HG03108 (cell line): ENCODE measurements around the gene EFR3B.

Experiments
- ATAC-seq: cut with Tn5 transposase; IDR thresholded peaks from one replicate; pipeline ENCODE4 v1.9.1; 2021; ENCODE audit warnings: moderate library complexity; ENCODE audit not compliant: unreplicated experiment

The EFR3B gene

DNA sequence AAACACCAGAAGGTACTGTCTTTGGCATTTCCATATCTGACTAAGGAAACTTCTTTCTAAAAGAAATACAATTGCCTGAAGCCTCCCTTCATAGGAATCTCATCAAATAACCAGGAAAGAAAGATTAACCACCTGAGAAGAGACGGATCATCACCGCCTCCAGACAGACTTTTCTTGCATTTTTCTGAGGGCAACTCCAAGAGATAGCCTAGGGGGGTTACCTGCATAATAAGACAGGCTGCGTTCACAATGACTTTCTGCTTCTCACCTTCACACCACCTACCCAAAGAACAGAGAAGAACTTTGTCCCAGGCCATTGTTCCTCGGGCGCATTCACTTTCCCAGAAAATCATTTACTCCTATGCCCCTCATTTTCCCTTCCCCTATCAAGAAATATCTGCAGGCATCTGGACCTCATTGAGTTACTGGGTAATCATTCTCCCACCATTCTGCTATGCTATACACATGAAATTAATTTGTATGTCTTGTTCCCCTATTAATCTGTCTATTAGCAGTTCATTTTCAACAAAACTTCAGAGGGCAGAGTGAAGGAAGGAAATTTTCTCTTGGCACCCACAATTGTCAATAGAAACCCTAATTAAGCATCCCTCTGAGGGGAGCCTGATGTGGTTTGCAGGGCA, 134.8 kb downstream of the EFR3B start:
- no peak for ATAC-seq

DNA sequence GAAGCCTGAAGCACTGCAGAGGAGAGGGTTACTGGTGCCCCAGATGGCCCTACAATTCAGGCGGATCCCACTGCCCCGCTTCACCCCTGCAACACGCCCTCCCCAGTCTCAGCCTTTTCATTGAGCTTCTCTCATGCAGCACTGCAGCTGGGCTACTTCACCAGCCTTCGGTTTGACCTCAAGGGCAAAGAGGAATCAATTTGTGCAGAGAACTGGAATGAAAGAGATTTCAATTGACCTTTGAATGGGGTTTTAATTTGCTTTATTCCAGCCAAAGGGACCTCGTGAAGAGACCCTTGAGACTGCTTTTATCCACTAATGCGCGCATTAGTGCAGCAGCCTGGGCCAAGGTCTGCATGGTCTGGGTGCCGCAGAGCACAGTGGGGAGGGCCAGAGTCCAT, 135.3 kb downstream of the EFR3B start:
- no peak for ATAC-seq

DNA sequence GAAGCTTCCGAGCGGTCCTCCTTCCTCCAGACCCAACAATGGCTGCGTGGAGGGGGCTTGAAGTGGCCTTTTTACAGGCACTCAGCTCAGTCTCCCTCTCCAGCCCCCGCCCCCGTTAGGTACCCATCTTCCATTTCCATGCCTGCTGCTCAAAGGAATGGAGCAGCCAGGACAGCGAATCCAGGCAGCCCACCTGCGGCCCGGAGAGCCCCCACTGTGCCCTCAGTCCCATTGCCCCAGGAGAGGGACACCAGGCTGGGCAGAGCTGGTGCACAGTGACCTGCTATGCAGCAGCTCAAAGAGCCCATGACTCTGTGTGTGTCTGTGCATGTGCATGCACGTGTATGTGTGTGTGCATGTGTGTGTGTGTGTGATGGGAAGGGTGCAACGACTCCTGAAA, 137.1 kb downstream of the EFR3B start:
- no peak for ATAC-seq

DNA sequence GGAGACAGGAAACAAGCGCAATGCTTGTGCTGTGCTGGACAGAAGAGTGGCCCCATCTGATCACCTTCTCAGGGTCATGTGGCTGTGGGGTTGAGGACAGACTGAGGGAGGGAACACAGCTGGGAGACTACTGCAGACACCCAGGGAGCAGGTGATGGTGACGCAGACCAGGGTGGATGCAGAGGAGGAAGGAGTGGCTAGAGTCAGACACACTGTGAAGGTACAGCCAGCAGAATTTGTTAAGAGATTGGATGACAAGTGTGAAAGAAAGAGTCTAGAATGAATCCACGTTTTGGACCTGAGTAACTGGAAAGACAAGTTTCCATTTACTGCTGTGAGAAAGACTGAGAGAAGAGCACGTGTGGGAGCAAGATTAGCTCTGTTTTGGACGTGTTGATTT, 142.4 kb downstream of the EFR3B start:
- ATAC-seq = no peak

DNA sequence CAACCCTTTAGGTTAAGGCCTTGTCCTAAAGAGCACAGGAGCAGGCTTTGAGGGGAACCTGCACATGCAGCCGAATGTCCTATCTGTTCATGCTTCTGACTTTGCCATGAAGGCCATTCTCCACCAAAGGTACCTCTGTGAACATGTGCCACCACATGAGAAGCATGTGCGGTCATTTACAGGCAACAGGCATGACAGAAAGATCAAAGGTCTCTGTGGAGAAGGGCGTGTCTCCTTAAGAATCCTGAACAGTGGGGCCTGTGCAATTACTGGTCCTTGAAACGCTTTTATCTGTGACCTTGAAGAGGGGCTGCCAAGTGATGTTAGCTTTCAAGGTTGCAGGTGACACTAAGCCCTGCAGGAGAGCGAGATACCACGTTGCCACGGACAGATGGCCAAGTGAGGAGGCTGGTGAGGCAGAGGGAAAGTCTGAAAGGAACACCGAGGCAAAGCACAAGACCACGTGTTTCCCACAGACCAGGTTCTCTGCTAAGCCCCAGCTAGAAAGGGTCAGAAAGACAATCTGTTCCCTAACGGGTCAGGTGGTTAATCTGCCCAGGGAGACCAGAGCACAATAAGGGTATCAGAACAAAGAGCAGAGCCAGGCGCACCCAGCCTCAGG, 146.0 kb downstream of the EFR3B start:
- no peak for ATAC-seq

DNA sequence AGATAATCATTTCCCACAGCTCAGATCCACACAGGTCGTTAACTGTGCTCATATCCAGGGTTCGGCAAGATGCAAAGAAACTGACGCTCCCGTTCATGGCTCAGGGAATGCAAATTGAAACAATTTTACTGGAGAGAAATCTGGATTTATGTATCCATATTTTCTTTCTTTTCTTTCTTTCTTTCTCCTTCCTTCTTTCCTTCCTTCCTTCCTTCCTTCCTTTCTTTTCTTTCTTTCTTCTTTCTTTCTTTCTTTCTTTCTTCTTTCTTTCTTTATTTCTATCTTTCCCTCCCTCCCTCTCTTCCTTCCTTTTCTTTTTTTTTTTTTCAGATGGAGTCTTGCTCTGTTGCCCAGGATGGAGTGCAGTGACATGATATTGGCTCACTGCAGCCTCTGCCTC, 146.5 kb downstream of the EFR3B start:
- ATAC-seq = no peak

DNA sequence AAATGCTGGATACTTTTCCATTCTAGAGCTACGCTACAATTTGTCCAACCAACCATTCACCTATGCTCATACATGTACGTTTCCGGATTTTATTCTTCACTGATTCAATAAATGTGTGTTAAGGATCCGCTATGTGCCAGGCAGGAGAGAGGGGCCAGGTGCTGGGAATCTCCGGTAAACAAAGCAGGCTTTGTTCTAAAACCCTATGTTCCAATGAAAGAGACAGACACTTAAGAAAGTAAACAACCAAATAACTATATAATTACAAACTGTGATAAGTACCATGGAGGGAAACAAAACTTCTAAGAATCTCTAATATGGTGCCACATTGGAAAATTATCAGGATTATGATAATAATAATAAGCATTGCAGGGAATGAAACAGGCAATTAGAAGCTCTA, 148.7 kb downstream of the EFR3B start:
- ATAC-seq = no peak

DNA sequence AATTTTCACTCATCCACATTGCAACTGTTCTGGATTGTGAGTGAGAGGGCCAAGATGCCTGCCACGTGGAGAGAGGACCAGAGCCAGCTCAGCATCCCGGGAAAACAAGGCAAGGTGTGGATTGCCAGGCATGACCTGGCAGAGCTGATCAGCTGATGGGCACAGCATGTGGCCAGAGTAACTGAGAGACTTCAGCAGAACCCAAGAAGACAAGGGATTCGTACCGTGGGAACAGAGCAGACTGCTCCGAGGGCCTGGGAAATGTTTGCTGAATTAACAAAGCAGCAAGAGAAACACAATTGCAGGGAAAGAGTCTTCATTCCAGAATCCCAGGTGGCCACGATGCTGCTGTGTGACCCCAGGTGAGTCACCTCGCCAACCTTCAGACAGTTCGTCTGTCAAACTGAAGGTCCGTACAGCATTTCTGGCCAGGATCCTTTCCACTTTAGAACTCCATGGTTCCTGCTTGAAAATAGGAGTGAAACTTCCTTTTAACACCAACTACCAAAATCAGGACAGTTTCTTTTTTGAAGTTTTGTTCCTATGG, 152.8 kb downstream of the EFR3B start:
- ATAC-seq = no peak

DNA sequence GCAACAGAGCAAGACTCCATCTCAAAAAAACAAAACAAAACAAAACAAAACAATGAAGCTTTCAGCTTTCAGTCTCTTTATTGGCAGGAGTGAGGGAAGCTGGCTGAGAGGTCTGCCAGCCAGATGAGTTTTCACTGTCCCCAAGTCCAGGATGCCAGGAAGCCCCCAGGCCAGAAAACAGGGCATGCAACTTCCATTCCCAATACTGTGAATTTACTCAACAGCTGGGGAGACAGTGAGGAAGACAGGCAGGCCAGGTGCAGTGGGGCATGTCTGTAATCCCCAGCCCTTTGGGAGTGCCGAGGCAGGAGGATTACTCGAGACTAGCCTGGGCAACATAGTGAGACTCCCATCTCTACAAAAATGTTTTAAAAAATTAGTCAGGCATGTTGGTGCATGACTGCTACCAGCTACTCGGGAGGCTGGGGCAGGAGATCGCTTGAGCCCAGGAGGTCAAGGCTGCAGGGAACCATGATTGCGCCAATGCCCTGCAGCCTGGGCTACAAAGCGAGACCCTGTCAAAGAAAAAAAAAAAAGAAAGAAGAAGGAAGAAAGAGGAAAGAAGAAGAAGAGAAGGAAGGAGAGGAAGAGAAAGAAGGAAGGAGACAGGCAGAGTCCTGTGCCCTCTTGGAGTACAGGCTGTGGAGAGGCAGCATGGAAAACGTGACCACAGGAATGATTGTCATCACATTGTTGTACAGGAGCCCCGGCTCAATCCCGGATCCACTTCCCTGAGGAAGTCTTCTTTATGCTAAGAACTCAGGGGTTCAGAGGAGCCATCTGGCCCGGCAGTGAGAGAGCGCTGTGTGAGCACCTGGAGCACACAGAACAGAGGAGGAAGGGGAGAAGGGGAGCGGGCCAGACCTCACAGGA, 155.7 kb downstream of the EFR3B start:
- ATAC-seq = no peak

DNA sequence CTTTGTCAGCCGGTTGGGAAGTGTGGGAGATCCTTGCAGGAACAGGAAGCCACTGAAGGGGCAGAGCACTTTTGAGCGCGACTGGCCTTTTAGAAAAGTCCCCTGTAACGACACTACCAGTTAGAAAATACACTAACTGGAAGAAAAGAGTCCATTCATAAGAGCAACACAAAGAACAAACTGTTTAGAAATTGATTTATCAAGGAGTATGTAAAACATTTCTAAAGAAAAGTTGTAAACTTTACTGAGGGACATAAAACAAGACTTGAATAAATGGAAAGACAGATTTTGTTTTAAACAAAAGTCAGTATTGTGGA, 156.3 kb downstream of the EFR3B start:
- no peak for ATAC-seq

DNA sequence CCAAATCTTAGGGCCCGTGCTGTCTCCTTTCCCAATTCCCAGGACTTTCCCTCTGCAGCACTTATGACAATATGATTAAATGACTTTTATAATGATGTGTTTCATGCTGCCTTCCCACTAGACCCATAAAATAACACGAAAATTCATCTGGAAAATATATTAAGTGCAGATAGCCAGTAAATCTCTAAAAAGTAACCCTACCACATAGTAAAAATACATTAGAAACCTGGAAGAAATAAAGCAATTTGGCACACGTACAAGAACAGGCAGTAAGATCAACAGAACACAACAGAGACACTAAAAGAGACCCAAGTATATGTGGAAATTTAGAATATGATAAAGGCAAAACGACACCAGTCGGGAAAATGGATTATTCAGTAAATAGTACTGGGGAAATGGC, 156.7 kb downstream of the EFR3B start:
- ATAC-seq = no peak

DNA sequence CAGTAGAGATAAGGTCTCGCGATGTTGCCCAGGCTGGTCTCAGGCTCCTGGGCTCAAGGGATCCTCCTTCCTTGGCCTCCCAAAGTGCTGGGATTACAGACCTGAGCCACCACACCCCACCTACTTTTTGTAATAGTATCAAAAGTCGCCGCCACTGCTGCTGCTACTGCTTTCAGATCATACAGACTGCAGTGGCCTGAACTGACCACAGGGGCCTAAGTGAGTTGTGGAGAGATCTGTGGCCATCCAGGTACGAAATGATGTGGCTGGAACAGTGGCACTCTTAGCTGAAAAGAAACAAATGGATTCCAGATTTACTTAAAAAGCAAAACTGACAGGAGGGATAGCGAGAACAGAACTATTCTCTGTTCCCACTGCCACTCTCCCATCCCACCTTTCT, 159.4 kb downstream of the EFR3B start:
- ATAC-seq = no peak

DNA sequence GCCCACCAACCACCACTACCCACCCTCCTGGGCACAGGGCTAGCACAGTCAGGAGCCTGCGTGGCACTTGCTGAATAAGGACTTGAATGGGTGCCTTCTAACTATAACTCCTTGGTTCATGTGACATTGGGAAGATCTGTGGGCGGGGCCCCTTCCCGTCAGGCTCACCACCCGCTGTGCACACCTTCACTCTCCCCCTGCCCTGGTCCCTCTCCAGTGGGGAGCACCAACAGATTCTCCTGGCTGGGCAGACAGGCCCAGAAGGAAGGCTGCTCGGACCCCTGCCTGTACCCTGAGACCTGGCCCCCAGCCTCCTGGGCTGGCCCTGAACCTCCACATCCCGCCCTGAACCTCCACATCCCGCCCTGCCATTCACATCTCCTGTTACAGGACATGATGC, 159.9 kb downstream of the EFR3B start:
- ATAC-seq = no peak

DNA sequence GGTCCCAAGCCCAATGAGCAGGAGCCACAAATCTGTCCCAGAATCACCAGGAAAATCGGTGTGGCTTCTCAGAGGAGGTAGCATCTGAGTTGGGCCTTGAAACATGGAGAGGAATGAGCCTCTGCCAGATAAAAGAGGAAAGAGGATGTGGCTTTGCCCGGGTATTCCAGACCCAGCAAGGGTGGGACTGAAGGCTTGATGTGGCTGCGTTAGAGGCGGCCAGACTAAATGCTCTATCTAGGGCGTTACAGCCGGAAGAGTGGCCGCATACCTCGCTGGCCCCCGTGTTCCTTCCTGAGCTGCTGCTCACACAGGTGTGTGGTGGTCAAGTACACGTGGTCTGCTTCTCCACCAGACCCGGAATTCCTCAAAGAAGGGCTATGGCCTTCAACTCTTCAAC, 160.4 kb downstream of the EFR3B start:
- ATAC-seq = no peak

DNA sequence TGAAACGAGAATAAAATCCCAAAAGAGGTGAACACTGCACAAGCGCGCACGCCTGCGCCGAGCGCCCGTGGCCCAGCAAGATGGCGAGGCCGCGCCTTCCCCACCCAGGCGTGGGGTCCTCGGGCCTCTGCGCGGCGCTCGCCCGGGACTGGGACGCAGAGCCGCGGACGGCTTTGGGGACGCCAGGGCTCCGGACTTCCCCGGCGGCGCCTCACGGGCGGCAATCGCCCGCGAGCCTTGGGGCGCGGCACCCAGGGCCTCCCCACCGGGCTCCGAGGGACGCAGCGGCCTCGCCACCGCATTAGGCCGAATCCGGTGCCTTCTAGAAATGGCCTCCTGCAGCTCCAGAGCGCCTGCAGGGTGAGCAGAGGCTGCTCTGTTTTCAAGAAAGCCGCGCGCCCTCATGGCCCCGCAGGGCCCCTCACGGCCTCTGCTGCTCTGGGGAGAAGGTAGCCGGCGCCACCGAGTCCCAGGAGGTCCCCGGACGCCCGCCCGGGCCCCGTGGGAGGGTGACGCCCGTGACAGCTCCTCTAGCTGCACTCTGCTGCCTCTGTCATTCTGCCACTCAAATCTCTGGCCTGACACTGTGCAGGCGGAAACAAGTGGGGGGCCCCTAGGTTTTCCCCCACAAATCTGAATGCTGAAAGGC, 162.4 kb downstream of the EFR3B start:
- ATAC-seq = peak; percentile 34

DNA sequence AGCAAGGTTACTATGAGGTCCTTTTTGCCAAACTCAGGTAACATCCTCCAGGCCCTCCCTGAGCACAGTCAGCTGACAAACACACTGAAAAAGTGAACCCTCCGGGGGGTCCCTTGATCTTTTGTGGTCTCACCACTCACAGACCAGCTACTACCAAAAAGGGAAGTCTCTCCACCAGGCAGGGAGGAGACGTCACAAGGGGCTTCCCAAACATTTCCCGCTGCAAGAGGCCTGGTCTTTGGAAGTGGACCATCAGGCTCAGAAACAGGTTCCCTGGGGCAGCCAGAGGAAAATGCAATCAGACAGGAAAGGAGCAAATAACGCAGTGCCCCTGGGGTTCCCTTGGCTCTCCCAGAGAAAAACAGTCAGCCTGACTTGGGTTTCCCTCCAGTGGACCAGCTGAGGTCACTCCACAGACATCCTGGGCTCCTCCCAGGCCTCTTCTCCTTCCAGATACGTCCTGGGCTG, 165.2 kb downstream of the EFR3B start:
- no peak for ATAC-seq
